Transverse colon (tissue), 4 donors: ENCODE data around the gene DLGAP1. TPM values are rescaled to one million over a fixed set of nuclear protein-coding genes. Genes with fewer than 3 reads are reported as not detected.
A peak's percentile ranks its signal among the peaks of the same experiment; 100 is the strongest.
"Not testable (repeated sequence)": the region's sequence is repeated elsewhere in the genome, so short reads cannot be mapped to it uniquely, and the experiment has no call there.

Source experiments
- DNase-seq: peaks from one replicate; pipeline ENCODE4 v3.0.0-alpha.2; 2019
- H3K27ac ChIP-seq, 4 donors: fragments of 200-600 bp; sonication (generic); 2 replicates each; pipeline ENCODE4 v1.5.1; 2016 to 2018; ENCODE audit warnings: inconsistent platforms in 4 of 4
- H3K27me3 ChIP-seq: fragments of 200-600 bp; sonication (generic); 2 replicates; pipeline ENCODE4 v1.5.1; 2017; ENCODE audit warnings: inconsistent platforms
- H3K36me3 ChIP-seq, 4 donors: fragments of 200-600 bp; sonication (generic); 2 replicates each; pipeline ENCODE4 v1.5.1; 2017 to 2019; ENCODE audit warnings: inconsistent platforms in 4 of 4
- H3K4me1 ChIP-seq, 4 donors: fragments of 200-600 bp; sonication (generic); 2 replicates each; pipeline ENCODE4 v1.5.1; 2017 to 2020; ENCODE audit warnings: inconsistent platforms in 4 of 4
- H3K4me3 ChIP-seq, 4 donors: fragments of 200-600 bp; sonication (generic); 1 replicate in 1 of 4; 2 replicates in 3 of 4; pipeline versions ENCODE4 v1.5.1 to v1.6.1; 2017 to 2019; ENCODE audit warnings: inconsistent platforms in 4 of 4
- H3K9me3 ChIP-seq, 2 donors: fragments of 200-600 bp; sonication (generic); 2 replicates each; pipeline ENCODE4 v1.5.1; 2017 to 2019; ENCODE audit warnings: inconsistent platforms in 2 of 2
- CTCF ChIP-seq, 5 experiments: fragments of 200-600 bp in 3 of 5; fragments of 450-650 bp in 2 of 5; sonication (generic) in 3 of 5; IDR thresholded peaks; 1 replicate in 2 of 5; 2 replicates in 3 of 5; pipeline ENCODE4 v1.5.1; 2016 to 2017; ENCODE audit warnings: antibody characterized with exemption in 5 of 5, inconsistent platforms in 3 of 5, mild to moderate bottlenecking in 2 of 5, moderate library complexity in 1 of 5
- EP300 ChIP-seq: sonication (generic); formaldehyde crosslinking; IDR thresholded peaks from one replicate; pipeline ENCODE4 v1.6.1; 2017; ENCODE audit warnings: antibody characterized with exemption, low read depth
- POLR2A ChIP-seq: fragments of 450-650 bp; IDR thresholded peaks from one replicate; pipeline ENCODE4 v1.6.1; 2016; ENCODE audit warnings: antibody characterized with exemption, mild to moderate bottlenecking, moderate library complexity
- POLR2AphosphoS5 ChIP-seq, 3 donors: sonication (generic); formaldehyde crosslinking; IDR thresholded peaks; one replicate each; pipeline ENCODE4 v1.6.1; 2016; ENCODE audit warnings: antibody characterized with exemption in 3 of 3
- WGBS, 2 donors: methylation state at CpG; one replicate each; pipeline ENCODE4 v1.1.5; 2018; ENCODE audit warnings: low coverage in 1 of 2; 5-methylcytosine and 5-hydroxymethylcytosine counted together
- in situ Hi-C, 4 donors: fragments of 200-750 bp; cut with MboI; loops; one replicate each; pipeline versions ENCODE4 v1.15.0 to v1.15.1; 2017; ENCODE audit warnings: low sequenced_read_pairs in 3 of 4, low pct_ligation_motif_present in 1 of 4, low pct_unique_long_range_greater_than_20kb in 1 of 4
- intact Hi-C: fragments of 100-400 bp; cut with DNase I; formaldehyde crosslinking; loops from one replicate; pipeline ENCODE4 v1.15.1; 2023; ENCODE audit warnings: low total_unique reads
- total RNA-seq, 4 donors: library from RNA; depleted of rRNA; stranded (reverse); fragments of >200 nt; gene quantifications; one replicate each; pipeline ENCODE4 v1.1.0, GENCODE V29; 2016

Gene DLGAP1
- total RNA-seq, 4 donors from 2014 or later, result 2.7 to 7.2 (median 3.3) TPM

GRCh38 chr18:3472681-3473544 lies 982.2 kb downstream of the DLGAP1 start:
- in situ Hi-C loops (loop anchor here in 2 of 4 donors (25.0 kb wide), 2 partner anchors 114 to 186 kb away; no protein-coding TSS in a partner anchor), intact Hi-C loops (no loop called here)
- TF ChIP-seq EP300 (no peak), CTCF (IDR thresholded peaks at IDR 0.05) (no peak), POLR2A (no peak), POLR2AphosphoS5 (IDR thresholded peaks at IDR 0.05) (no peak)
- Histone ChIP-seq H3K4me1 (peaks cover 0 to 8% (median 3%) of the 10 kb centered on the region in 4 donors), H3K27me3 (no peaks in the 10 kb centered on the region), H3K27ac (no peak overlapping the region), H3K9me3 (no peaks in the 10 kb centered on the region), H3K36me3 (no peaks in the 10 kb centered on the region), H3K4me3 (no peak overlapping the region)
- DNase-seq, result no peak
- 79 to 84% methylated on average over 13 to 18 of the region's 18 CpGs for WGBS, 2 donors

- H3K27ac ChIP-seq, H3K4me3 ChIP-seq, H3K4me1 ChIP-seq, H3K36me3 ChIP-seq, DNase-seq, H3K27me3 ChIP-seq, intact Hi-C loops, H3K9me3 ChIP-seq: not testable (repeated sequence)
- in situ Hi-C loops, result loop anchor here in 2 of 4 donors (25.0 kb wide), 2 partner anchors 115 to 185 kb away; no protein-coding TSS in a partner anchor
- whole genome bisulfite sequencing, 2 donors, result 98 to 100% methylated on average over 1 to 3 of the region's 3 CpGs
Observed at GRCh38 chr18:3472121-3472520, 983.0 kb downstream of the DLGAP1 start.

DNA sequence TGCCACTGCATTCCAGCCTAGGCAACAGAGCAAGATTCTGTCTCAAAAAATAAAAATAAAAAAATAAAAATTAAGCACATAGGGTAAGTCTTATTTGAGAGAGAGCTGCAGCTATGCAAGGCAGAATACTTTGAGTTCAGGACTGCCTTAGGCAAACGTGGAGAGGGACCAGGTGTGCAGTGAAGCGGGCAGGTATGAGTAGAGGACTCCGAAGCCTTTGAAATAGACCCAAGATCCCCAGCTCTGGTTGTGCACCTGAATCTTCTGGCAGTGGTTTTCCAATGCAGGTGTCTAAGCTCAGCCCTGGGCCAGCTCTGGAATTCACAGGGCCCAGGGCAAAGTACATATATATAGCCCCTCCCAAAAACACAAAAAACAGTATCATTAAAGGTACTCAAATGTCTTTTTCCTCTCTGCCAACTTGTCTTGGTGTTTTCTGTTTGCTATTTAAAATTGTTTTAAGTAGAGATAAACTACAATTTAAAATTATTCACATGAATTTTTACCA lies 983.9 kb downstream of the DLGAP1 start:
- Histone ChIP-seq H3K4me3 (no peak overlapping the region), H3K4me1 (peaks cover 0 to 14% (median 3%) of the 10 kb centered on the region in 4 donors), H3K9me3 (no peaks in the 10 kb centered on the region), H3K36me3 (no peaks in the 10 kb centered on the region), H3K27me3 (no peaks in the 10 kb centered on the region), H3K27ac (peak overlapping the region in 1 of 4 donors; percentile 23)
- no peak for TF ChIP-seq CTCF (IDR thresholded peaks at IDR 0.05)
- TF ChIP-seq POLR2AphosphoS5 (IDR thresholded peaks at IDR 0.05), result no peak
- no peak for TF ChIP-seq EP300
- no peak for TF ChIP-seq POLR2A
- in situ Hi-C loops (loop anchor here in 2 of 4 donors (25.0 kb wide), 2 partner anchors 116 to 184 kb away; no protein-coding TSS in a partner anchor), intact Hi-C loops (no loop called here)
- 37 to 47% methylated on average over 3 of the region's 3 CpGs for WGBS, 2 donors
- DNase-seq, result no peak

- in situ Hi-C loops (loop anchor here in 2 of 4 donors (25.0 kb wide), 2 partner anchors 118 to 182 kb away; no protein-coding TSS in a partner anchor), intact Hi-C loops (no loop called here)
- WGBS, 2 donors, result 51 to 76% methylated on average over 4 to 8 of the region's 8 CpGs
- TF ChIP-seq CTCF (IDR thresholded peaks at IDR 0.05) (no peak), POLR2AphosphoS5 (IDR thresholded peaks at IDR 0.05) (no peak), POLR2A (no peak), EP300 (no peak)
- H3K4me3 ChIP-seq, result no peak overlapping the region
- DNase-seq, result no peak
- H3K36me3 ChIP-seq, result no peaks in the 10 kb centered on the region
- H3K9me3 ChIP-seq, result no peaks in the 10 kb centered on the region
- no peaks in the 10 kb centered on the region for H3K27me3 ChIP-seq
- H3K4me1 ChIP-seq, result peaks cover 0 to 18% (median 3%) of the 10 kb centered on the region in 4 donors
- no peak overlapping the region for H3K27ac ChIP-seq
Observed at GRCh38 chr18:3468833-3469232, 986.3 kb downstream of the DLGAP1 start.
